HCT116 (cell line): ENCODE results near the gene PLEKHG3.

Experiments used
- ATF3 ChIP-seq: IDR thresholded peaks from 2 replicates; pipeline ENCODE4 v1.6.1; 2012
- CBX3 ChIP-seq: IDR thresholded peaks from 2 replicates; pipeline ENCODE4 v1.6.1; 2012; ENCODE audit warnings: low read depth
- CEBPB ChIP-seq: IDR thresholded peaks from 2 replicates; pipeline ENCODE4 v1.6.1; 2012; ENCODE audit warnings: low read depth
- CTCF ChIP-seq, 3 experiments: fragments of 200-600 bp in 1 of 3; sonication (generic) in 1 of 3; IDR thresholded peaks in 2 of 3; conservative IDR thresholded peaks in 1 of 3; 2 replicates each; pipeline ENCODE4 v1.5.1; 2012 to 2017; ENCODE audit warnings: low read depth in 2 of 3, low read length in 2 of 3, antibody characterized with exemption in 1 of 3, borderline replicate concordance in 1 of 3, control low read depth in 1 of 3, mild to moderate bottlenecking in 1 of 3, mixed read lengths in 1 of 3, mixed run types in 1 of 3, moderate library complexity in 1 of 3; ENCODE audit not compliant: insufficient read depth in 1 of 3
- EZH2 ChIP-seq: fragments of 200-600 bp; sonication (generic); IDR thresholded peaks from 2 replicates; pipeline ENCODE4 v1.6.1; 2017; ENCODE audit warnings: antibody characterized with exemption, mixed run types
- POLR2A ChIP-seq: IDR thresholded peaks from 2 replicates; pipeline ENCODE4 v1.7.0; 2011; ENCODE audit warnings: borderline replicate concordance; ENCODE audit not compliant: insufficient read depth, insufficient read length; ENCODE audit errors: extremely low read depth
- POLR2AphosphoS5 ChIP-seq: IDR thresholded peaks from 2 replicates; pipeline ENCODE4 v1.6.1; 2011; ENCODE audit warnings: mild to moderate bottlenecking, low read depth, low read length, moderate library complexity
- RAD21 ChIP-seq: IDR thresholded peaks from 2 replicates; pipeline ENCODE4 v1.6.1; 2012; ENCODE audit warnings: low read depth, mild to moderate bottlenecking
- REST ChIP-seq: IDR thresholded peaks from 2 replicates; pipeline ENCODE4 v1.6.1; 2012; ENCODE audit warnings: low read depth
- SP1 ChIP-seq: IDR thresholded peaks from 2 replicates; pipeline ENCODE4 v1.6.1; 2012; ENCODE audit warnings: low read depth
- ZBTB33 ChIP-seq: IDR thresholded peaks from 2 replicates; pipeline ENCODE4 v1.6.1; 2011; ENCODE audit warnings: mild to moderate bottlenecking, low read length, moderate library complexity; ENCODE audit not compliant: insufficient replicate concordance; ENCODE audit errors: extremely low read depth
- ZFX ChIP-seq: fragments of 450-650 bp; IDR thresholded peaks from 2 replicates; pipeline ENCODE4 v1.6.1; 2017
- ZNF274 ChIP-seq: fragments of 200-500 bp; sonication (Bioruptor generic); IDR thresholded peaks from 2 replicates; pipeline ENCODE4 v1.6.1; 2014; ENCODE audit warnings: mild to moderate bottlenecking, low read depth, low read length, inconsistent platforms

GRCh38 chr14:64688811-64689281 is 15.4 kb upstream of the PLEKHG3 start:
- TF ChIP-seq CTCF (IDR thresholded peaks at IDR 0.05 in 2 of 3, conservative IDR thresholded peaks at IDR 0.05 in 1 of 3; ENCODE audit: borderline replicate concordance in 1 of 3, insufficient read depth in 1 of 3, low read depth in 2 of 3, low read length in 2 of 3) (no peak), EZH2 (no peak), CBX3 (no peak), ZBTB33 (no peak), POLR2A (no peak), RAD21 (no peak), POLR2AphosphoS5 (no peak), SP1 (no peak), ZNF274 (no peak), ZFX (no peak), REST (no peak), CEBPB (no peak), ATF3 (no peak)
